Panc1 (cell line): ENCODE data around the gene ACOT13. TPM values are rescaled to one million over a fixed set of nuclear protein-coding genes. Genes with fewer than 3 reads are reported as not detected.
"Not testable (repeated sequence)": the region's sequence is repeated elsewhere in the genome, so short reads cannot be mapped to it uniquely, and the experiment has no call there.

Source experiments
- ATAC-seq: fragments of 200-7000 bp; cut with Tn5 transposase; 2 replicates; pipeline ENCODE4 v1.9.1; 2020; ENCODE audit warnings: mild to moderate bottlenecking, moderate library complexity
- BruUV-seq: library from RNA; stranded (reverse); fragments of 400-500 nt; replicated peaks from 2 replicates; lab custom pipeline; 2021; lab: Mats Ljungman, UMichigan
- CTCF ChIA-PET: fragments of 300-600 bp; sonication (Branson Sonifier 250); formaldehyde crosslinking; loops from one replicate; lab custom pipeline; 2022; ENCODE audit warnings: antibody characterized with exemption; lab: Charles Lee
- POLR2A ChIA-PET: fragments of 300-600 bp; sonication (Branson Sonifier 250); formaldehyde crosslinking; loops from one replicate; lab custom pipeline; 2022; ENCODE audit warnings: antibody characterized with exemption; lab: Charles Lee
- DNase-seq: peaks from one replicate; pipeline ENCODE4 v3.0.0-alpha.2; 2010; ENCODE audit warnings: low read depth, low spot score
- H3K27ac ChIP-seq: 2 replicates; pipeline ENCODE4 v1.5.1; 2011; ENCODE audit warnings: mild to moderate bottlenecking, low read length, inconsistent platforms
- H3K27me3 ChIP-seq: fragments of 200-500 bp; sonication (Bioruptor generic); 2 replicates; pipeline ENCODE4 v1.6.0; 2014; ENCODE audit warnings: low read length, inconsistent platforms; ENCODE audit not compliant: control insufficient read depth, insufficient read depth
- H3K36me3 ChIP-seq: fragments of 200-500 bp; sonication (Bioruptor generic); 2 replicates; pipeline ENCODE4 v1.5.1; 2014; ENCODE audit warnings: inconsistent platforms, mild to moderate bottlenecking, low read length, moderate library complexity; ENCODE audit not compliant: control insufficient read depth, insufficient read depth
- H3K4me1 ChIP-seq: 2 replicates; pipeline ENCODE4 v1.5.1; 2011; ENCODE audit warnings: inconsistent platforms, mild to moderate bottlenecking, low read length, moderate library complexity; ENCODE audit not compliant: control insufficient read depth, insufficient read depth
- H3K4me3 ChIP-seq, 2 experiments: 2 replicates each; pipeline ENCODE4 v1.5.1; 2011 to 2012; ENCODE audit warnings: low read depth in 2 of 2, low read length in 2 of 2, mild to moderate bottlenecking in 2 of 2, inconsistent platforms in 1 of 2, moderate library complexity in 1 of 2
- H3K9me3 ChIP-seq: fragments of 200-500 bp; sonication (Bioruptor generic); 2 replicates; pipeline ENCODE4 v1.5.1; 2014; ENCODE audit warnings: low read depth, mild to moderate bottlenecking, inconsistent platforms, low read length, moderate library complexity; ENCODE audit not compliant: control insufficient read depth, insufficient read depth
- CTCF ChIP-seq: fragments of 450-650 bp; IDR thresholded peaks from 2 replicates; pipeline ENCODE4 v1.5.1; 2017; ENCODE audit warnings: mild to moderate bottlenecking
- POLR2AphosphoS5 ChIP-seq: IDR thresholded peaks from 2 replicates; pipeline ENCODE4 v1.6.1; 2012; ENCODE audit warnings: mild to moderate bottlenecking, low read depth, low read length, moderate library complexity
- SIN3A ChIP-seq: IDR thresholded peaks from 2 replicates; pipeline ENCODE4 v1.6.1; 2012; ENCODE audit warnings: low read depth, mild to moderate bottlenecking, low read length, moderate library complexity, borderline replicate concordance; ENCODE audit not compliant: insufficient read depth
- TCF7L2 ChIP-seq: IDR thresholded peaks from 2 replicates; pipeline ENCODE4 v1.6.1; 2011; ENCODE audit warnings: mild to moderate bottlenecking, low read depth, low read length, inconsistent platforms
- in situ Hi-C: cut with HindIII; loops from 2 replicates; pipeline ENCODE4 v1.10.0; 2016; ENCODE audit warnings: low sequenced_read_pairs, low pct_unique_long_range_greater_than_20kb
- intact Hi-C: fragments of 100-400 bp; cut with micrococcal nuclease; formaldehyde crosslinking; loops from one replicate; pipeline ENCODE4 v1.10.0; 2022; ENCODE audit not compliant: unreplicated experiment
- total RNA-seq: library from RNA; stranded (reverse); gene quantifications from one replicate; pipeline ENCODE4 v1.2.1, GENCODE V29; 2021; ENCODE audit not compliant: unreplicated experiment
- TF ChIP-seq, protein P1 (sequence below), 2 experiments: IDR thresholded peaks; 2 replicates each; pipeline ENCODE4 v1.6.1; 2011 to 2012; ENCODE audit warnings: low read depth in 2 of 2, control low read depth in 1 of 2, low read length in 1 of 2, mild to moderate bottlenecking in 1 of 2, moderate library complexity in 1 of 2; ENCODE audit not compliant: insufficient read depth in 1 of 2

ACOT13 gene
- total RNA-seq, 1 experiment from 2014 or later = 31.6 TPM

DNA sequence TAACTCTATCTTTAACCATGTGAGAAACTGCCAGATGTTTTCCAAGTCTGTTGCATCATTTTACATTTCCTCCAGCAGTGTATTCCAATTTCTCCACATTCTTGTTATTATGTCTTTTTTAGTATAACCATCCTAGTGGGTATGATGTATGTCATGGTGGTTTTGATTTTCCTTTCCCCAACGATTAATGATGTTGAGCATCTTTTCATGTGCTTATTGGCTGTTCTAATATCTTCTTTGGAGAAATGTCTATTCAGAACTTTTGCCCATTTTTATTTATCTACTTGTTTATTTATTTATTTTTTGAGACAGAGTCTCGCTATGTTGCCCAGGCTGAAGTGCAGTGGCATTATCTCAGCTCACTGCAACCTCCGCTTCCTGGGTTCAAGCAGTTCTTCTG, 56.4 kb downstream of the ACOT13 start:
- POLR2A ChIA-PET = no interaction called here
- no TSS peak for BruUV-seq

GRCh38 chr6:24730653-24731052, 63.8 kb downstream of the ACOT13 start:
- POLR2A ChIA-PET, H3K4me1 ChIP-seq, intact Hi-C loops, CTCF ChIA-PET, in situ Hi-C loops, H3K36me3 ChIP-seq, H3K4me3 ChIP-seq, BruUV-seq, DNase-seq, ATAC-seq, H3K27ac ChIP-seq, H3K27me3 ChIP-seq: not testable (repeated sequence)
- H3K9me3 ChIP-seq = peaks cover 11% of the 10 kb centered on the region; the same call in 1 of the 2 replicates

More for the DNA sequence above, 56.4 kb downstream of the ACOT13 start:
- ATAC-seq (no peak), DNase-seq (no peak)
- Histone ChIP-seq H3K27me3 (no peaks in the 10 kb centered on the region), H3K36me3 (peaks cover 8% of the 10 kb centered on the region), H3K27ac (no peak overlapping the region; the same call in 1 of the 2 replicates), H3K4me3 (no peak overlapping the region), H3K4me1 (peaks cover 8% of the 10 kb centered on the region), H3K9me3 (no peaks in the 10 kb centered on the region)
- no peak for TF ChIP-seq POLR2AphosphoS5
- TF ChIP-seq, protein P1, sequence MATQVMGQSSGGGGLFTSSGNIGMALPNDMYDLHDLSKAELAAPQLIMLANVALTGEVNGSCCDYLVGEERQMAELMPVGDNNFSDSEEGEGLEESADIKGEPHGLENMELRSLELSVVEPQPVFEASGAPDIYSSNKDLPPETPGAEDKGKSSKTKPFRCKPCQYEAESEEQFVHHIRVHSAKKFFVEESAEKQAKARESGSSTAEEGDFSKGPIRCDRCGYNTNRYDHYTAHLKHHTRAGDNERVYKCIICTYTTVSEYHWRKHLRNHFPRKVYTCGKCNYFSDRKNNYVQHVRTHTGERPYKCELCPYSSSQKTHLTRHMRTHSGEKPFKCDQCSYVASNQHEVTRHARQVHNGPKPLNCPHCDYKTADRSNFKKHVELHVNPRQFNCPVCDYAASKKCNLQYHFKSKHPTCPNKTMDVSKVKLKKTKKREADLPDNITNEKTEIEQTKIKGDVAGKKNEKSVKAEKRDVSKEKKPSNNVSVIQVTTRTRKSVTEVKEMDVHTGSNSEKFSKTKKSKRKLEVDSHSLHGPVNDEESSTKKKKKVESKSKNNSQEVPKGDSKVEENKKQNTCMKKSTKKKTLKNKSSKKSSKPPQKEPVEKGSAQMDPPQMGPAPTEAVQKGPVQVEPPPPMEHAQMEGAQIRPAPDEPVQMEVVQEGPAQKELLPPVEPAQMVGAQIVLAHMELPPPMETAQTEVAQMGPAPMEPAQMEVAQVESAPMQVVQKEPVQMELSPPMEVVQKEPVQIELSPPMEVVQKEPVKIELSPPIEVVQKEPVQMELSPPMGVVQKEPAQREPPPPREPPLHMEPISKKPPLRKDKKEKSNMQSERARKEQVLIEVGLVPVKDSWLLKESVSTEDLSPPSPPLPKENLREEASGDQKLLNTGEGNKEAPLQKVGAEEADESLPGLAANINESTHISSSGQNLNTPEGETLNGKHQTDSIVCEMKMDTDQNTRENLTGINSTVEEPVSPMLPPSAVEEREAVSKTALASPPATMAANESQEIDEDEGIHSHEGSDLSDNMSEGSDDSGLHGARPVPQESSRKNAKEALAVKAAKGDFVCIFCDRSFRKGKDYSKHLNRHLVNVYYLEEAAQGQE (IDR thresholded peaks at IDR 0.05; ENCODE audit: insufficient read depth in 1 of 2, low read depth in 2 of 2, low read length in 1 of 2) = no peak
- TF ChIP-seq CTCF = no peak
- no peak for TF ChIP-seq SIN3A
- TF ChIP-seq TCF7L2 = no peak
- intact Hi-C loops (loop anchor here (5.0 kb wide), 1 partner anchor 39 kb away; no protein-coding TSS in a partner anchor), in situ Hi-C loops (no loop called here)
- CTCF ChIA-PET = no interaction called here

- BruUV-seq, CTCF ChIA-PET, in situ Hi-C loops, H3K27ac ChIP-seq, ATAC-seq, H3K36me3 ChIP-seq, H3K4me1 ChIP-seq, H3K27me3 ChIP-seq, intact Hi-C loops, H3K4me3 ChIP-seq, POLR2A ChIA-PET, DNase-seq: not testable (repeated sequence)
- peaks cover 11% of the 10 kb centered on the region; the same call in 1 of the 2 replicates for H3K9me3 ChIP-seq
These were observed 64.7 kb downstream of the ACOT13 start for GRCh38 chr6:24731456-24732134.
